Erythroblast (primary cell): Measurements from ENCODE around the gene CRACDL.

Experiments
- DNase-seq, 2 experiments: peaks; one replicate each; lab custom pipeline; 2025; lab: John Stamatoyannopoulos, UW
- GATA1 ChIP-seq: IDR thresholded peaks from 2 replicates; pipeline ENCODE4 v1.6.1; 2011; ENCODE audit warnings: low read depth, mild to moderate bottlenecking, control low read depth, low read length, moderate library complexity
- POLR2A ChIP-seq: IDR thresholded peaks from 2 replicates; pipeline ENCODE4 v1.6.1; 2011; ENCODE audit warnings: mild to moderate bottlenecking, low read length

The CRACDL gene, protein sequence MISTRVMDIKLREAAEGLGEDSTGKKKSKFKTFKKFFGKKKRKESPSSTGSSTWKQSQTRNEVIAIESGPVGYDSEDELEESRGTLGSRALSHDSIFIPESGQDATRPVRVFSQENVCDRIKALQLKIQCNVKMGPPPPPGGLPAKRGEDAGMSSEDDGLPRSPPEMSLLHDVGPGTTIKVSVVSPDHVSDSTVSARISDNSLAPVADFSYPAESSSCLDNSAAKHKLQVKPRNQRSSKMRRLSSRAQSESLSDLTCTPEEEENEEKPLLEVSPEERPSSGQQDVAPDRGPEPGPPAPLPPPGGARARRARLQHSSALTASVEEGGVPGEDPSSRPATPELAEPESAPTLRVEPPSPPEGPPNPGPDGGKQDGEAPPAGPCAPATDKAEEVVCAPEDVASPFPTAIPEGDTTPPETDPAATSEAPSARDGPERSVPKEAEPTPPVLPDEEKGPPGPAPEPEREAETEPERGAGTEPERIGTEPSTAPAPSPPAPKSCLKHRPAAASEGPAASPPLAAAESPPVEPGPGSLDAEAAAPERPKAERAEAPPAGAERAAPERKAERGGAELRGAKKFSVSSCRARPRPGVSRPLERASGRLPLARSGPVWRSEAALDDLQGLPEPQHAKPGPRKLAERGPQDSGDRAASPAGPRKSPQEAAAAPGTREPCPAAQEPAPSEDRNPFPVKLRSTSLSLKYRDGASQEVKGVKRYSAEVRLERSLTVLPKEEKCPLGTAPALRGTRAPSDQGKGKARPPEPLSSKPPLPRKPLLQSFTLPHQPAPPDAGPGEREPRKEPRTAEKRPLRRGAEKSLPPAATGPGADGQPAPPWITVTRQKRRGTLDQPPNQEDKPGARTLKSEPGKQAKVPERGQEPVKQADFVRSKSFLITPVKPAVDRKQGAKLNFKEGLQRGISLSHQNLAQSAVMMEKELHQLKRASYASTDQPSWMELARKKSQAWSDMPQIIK

GRCh38 chr2:98935777-98936352 is at the start of gene CRACDL:
TSS of gene CRACDL (minus strand) at chr2:98936225. CDS start at chr2:98846800, 89,425 bp downstream.
- DNase-seq = no peak
- TF ChIP-seq GATA1 (no peak), POLR2A (no peak)

- TF ChIP-seq GATA1 (no peak), POLR2A (no peak)
- DNase-seq = no peak
Measured at GRCh38 chr2:98975611-98976010, 39.6 kb upstream of the CRACDL start.

DNA sequence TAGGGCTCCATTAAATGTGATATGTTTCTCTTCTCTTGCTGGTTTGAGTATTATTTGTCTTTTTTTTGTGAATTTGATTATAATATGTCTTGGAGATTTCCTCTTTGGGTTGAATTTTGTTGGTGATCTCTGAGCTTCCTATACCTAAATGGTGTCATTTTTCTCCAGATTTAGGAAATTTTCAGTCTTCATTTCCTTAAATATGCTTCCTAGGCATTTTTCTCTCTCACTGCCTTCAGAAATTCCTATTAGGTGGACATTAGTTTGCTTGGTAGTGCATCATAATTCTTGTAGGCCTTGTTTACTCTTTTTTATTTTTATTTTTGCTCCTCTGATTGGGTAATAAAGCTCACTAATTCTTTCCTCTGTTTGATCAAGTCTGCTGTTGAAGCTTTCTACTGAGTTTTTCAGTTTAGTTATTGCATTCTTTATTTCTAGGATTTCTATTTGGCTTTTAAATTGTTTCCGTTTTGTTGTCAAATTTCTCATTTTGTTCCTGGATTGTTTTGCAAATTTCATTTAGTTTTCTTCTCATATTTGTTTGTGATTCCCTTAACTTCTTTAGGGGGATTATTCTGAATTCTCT is 36.6 kb upstream of the CRACDL start:
- DNase-seq = no peak
- TF ChIP-seq POLR2A (no peak), GATA1 (no peak)

- DNase-seq = no peak
- TF ChIP-seq GATA1 (no peak), POLR2A (no peak)
Measured at GRCh38 chr2:98959810-98960507, 23.9 kb upstream of the CRACDL start.

DNA sequence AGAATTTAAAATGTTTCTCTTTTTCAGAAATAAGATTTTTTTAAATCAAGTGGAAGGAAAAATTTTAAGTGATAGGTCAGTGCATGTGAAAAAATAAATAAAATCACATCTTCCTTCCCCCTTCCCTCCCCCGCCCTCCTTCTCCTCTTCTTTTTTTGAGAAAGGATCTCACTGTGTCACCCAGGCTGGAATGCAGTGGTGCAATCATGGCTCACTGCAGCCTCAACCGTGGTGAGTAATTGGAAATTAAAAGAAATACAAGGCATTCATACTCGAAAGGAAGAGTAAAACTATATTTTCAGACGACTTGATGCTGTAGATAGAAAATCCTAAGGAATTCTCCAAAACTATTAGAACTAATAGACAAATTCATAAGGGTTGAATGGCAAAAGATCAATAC is 16.9 kb upstream of the CRACDL start:
- no peak for TF ChIP-seq POLR2A
- no peak for DNase-seq

- TF ChIP-seq GATA1 = no peak
- TF ChIP-seq POLR2A = no peak
- no peak for DNase-seq
Measured at GRCh38 chr2:98948956-98949739, 13.1 kb upstream of the CRACDL start.

GRCh38 chr2:98947554-98947953 is 11.5 kb upstream of the CRACDL start:
- TF ChIP-seq POLR2A (no peak), GATA1 (no peak)
- DNase-seq = no peak

DNA sequence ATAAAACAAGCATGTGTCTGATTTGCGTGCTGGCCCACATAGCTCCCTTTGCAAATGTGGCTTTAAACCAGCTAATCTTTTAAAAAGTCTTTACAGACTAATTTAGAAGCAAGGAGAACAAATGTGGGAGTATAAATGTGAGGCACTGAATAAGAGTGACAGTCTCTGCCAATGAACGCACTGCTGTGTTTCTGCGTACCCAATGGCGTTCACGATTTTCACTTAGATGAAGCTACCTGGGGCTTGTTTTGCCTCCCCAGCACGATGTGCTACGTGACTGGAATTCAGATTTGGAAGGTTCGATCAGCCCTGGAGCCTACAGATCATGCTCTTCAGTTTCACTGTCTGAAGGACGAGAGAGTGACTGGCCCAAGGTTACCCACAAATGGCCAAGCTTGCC is 10.8 kb upstream of the CRACDL start:
- no peak for TF ChIP-seq GATA1
- no peak for TF ChIP-seq POLR2A
- no peak for DNase-seq

DNA sequence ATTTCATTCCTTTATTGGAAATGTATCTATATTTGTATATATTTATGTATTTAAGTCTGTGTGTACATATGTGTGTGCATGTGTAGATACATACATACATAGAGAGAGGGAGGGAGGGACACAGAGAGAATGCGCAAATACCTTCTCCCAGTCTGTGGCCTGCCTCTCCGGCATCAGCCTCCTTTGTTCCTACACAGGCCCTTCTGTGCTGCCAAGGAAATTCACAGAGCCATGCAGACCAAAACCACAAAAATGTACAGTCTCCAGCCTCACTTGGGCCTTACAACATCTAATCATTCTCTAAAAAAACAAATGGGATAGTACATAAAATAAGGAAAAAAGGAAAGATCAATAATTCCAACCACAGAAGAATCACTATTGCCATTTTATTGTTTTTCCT is 8.8 kb upstream of the CRACDL start:
- DNase-seq = no peak
- no peak for TF ChIP-seq GATA1
- TF ChIP-seq POLR2A = no peak

- TF ChIP-seq POLR2A = no peak
- no peak for TF ChIP-seq GATA1
- no peak for DNase-seq
Measured at GRCh38 chr2:98940102-98940501, 4.1 kb upstream of the CRACDL start.

DNA sequence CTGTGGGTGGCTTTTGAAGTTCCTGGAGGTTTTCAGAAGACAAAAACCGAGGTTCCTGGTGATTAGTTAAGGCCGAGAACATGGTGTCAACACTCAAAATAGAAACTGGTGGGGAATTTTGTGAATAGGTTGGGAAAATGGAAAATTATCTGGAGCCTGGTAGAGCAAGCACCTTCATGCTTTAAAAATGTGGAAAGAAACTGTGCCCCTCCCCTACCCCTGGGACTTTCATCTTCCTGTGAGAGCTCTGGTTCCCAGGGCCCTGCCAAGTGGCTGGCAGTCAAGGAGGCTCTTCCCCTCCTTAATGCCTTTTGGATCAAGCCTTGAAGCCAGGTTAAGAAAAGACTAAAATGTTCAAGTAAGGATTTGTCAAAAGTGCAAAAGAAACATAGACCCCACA is 1.9 kb upstream of the CRACDL start:
- no peak for DNase-seq
- TF ChIP-seq POLR2A (no peak), GATA1 (no peak)
